Hematopoietic multipotent progenitor cell (in vitro differentiated cells): Measurements from ENCODE around the gene PODNL1. TPM values are rescaled to one million over a fixed set of nuclear protein-coding genes. Genes with fewer than 3 reads are reported as not detected.
"Not testable (repeated sequence)": the region's sequence is repeated elsewhere in the genome, so short reads cannot be mapped to it uniquely, and the experiment has no call there.

Source experiments
- DNase-seq, 3 donors: peaks; one replicate each; pipeline ENCODE4 v3.0.0-alpha.2; 2011 to 2015; ENCODE audit warnings: low read depth in 2 of 3, low spot score in 2 of 3
- total RNA-seq: library from RNA; depleted of rRNA; stranded (reverse); fragments of >200 nt; gene quantifications from one replicate; pipeline ENCODE4 v1.2.3, GENCODE V29; 2012

The PODNL1 gene
- total RNA-seq, 1 donor = under 0.01 TPM

DNA sequence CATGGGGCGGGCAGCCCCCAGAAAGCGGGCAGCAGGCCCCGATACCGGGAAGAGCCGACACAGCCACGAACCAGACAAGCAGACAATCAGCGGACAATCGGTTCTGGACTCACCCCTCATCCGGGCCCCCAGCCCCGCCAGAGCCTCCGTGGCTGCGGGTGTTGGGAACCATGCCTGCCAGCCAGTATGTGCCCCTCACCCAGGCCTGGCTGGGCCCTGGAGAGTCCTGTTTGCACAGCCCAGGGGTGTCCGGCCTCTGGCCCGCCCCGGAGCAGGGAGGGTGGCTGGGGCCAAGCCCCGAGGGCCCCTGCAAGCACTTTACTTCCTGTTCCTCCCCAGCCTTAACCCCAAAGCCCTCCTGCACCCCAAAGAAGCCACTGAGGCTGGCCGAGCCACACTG, 7.8 kb downstream of the PODNL1 start:
- DNase-seq = no peak

DNA sequence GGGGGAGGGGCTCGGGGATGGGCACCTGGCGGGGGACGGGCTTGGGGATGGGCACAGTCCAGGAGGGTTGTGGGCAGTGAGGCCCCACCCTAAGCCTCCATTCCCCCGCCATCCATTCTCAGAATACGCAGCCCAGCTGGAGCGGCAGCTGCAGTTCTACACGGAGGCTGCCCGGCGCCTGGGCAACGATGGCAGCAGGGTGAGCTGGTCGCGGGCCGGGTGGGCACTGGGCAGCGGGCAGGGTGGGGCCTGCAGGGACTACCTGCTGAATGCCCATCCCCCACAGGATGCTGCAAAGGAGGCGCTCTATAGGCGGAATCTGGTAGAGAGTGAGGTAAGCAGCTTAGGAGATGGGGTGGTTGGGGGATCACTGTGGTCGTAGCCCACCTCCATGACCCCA, 8.3 kb downstream of the PODNL1 start:
- DNase-seq = no peak

- DNase-seq = no peak
Observed at GRCh38 chr19:13929340-13929739, 8.9 kb downstream of the PODNL1 start.

DNA sequence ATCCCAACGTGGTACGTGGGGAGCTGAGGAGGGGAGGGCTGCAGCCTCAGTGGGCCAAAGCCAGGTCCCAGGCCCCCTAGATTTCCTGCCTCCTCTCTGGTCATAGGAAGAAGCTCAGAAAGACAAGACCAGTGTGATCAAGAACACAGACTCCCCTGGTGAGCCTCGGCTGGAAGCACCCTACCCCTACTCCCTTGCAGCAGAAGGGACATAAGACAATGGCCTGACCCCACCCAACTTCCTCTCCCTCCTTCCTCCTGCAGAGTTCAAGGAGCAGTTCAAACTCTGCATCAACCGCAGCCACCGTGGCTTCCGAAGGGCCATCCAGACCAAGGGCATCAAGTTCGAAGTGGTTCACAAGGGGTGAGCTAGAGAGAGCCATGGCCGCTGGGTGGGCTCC, 11.5 kb downstream of the PODNL1 start:
- DNase-seq = no peak

- no peak for DNase-seq
Observed at GRCh38 chr19:13926010-13926409, 12.2 kb downstream of the PODNL1 start.

DNA sequence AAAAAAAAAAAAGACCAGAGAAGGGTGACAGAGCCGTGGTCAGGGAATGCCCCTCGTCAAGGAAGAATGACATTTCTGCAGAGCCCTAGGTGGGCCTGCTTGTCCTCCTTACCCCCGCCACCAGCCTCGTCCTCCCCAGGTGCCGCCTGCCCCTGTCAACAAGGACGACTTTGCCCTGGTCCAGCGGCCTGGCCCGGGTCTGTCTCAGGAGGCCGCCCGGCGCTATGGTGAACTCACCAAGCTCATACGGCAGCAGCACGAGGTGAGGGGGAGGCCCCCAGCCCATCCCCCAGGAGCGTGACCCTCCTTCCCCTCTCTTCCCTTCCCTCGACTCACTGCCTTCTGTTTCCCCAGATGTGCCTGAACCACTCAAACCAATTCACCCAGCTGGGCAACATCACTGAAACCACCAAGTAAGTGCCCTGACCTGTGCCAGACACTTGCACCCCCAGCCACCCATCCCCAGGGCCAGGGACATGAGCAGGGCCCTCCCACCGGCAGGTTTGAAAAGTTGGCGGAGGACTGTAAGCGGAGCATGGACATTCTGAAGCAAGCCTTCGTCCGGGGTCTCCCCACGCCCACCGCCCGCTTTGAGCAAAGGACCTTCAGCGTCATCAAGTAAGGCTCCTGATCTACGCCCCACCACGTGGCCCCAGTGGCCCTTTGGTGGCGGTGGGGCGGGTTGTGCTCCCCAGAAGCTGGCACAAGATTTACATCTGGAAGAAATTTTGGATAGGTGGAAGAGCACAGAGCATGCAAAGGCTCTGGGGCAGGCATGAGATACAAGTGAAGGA, 14.8 kb downstream of the PODNL1 start:
- no peak for DNase-seq

GRCh38 chr19:13922118-13922517, 16.1 kb downstream of the PODNL1 start:
- not testable (repeated sequence) for DNase-seq

- DNase-seq = peak in 2 of 3 donors; percentile 35 to 62
Observed at GRCh38 chr19:13920940-13921747, 17.1 kb downstream of the PODNL1 start.

DNA sequence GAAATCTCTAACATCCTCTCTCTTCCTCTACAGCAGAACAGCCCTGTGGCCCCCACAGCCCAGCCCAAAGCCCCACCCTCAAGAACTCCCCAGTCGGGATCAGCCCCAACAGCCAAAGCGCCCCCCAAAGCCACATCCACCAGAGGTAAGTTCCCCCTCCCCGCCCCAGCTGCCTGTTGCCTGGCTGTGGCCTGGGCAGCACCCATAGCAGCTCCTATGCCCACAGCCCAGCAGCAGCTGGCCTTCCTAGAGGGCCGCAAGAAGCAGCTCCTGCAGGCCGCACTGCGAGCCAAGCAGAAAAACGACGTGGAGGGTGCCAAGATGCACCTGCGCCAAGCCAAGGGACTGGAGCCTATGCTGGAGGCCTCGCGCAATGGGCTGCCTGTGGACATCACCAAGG, 17.7 kb downstream of the PODNL1 start:
- DNase-seq = no peak

- DNase-seq = no peak
Observed at GRCh38 chr19:13918726-13919411, 19.3 kb downstream of the PODNL1 start.

GRCh38 chr19:13917888-13918406, 20.3 kb downstream of the PODNL1 start:
- no peak for DNase-seq

DNA sequence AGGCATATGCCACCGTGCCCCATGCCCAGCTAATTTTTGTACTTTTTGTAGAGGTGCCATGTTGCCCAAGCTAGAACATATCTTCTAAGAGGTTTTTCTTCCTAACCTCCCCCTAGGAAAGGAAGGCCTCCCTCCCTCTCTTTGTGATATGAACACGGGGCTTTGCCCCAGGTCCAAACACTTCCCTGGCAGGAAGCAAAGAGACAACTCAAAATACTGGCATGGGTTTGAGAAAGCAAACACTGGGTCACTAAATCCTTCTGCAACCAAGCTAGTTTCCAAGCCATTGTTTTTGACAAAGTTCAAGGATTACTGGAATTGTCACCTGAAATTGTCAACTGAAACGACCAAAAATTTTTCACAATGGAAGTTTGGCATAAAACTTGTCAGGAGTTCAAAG, 23.4 kb downstream of the PODNL1 start:
- no peak for DNase-seq

DNA sequence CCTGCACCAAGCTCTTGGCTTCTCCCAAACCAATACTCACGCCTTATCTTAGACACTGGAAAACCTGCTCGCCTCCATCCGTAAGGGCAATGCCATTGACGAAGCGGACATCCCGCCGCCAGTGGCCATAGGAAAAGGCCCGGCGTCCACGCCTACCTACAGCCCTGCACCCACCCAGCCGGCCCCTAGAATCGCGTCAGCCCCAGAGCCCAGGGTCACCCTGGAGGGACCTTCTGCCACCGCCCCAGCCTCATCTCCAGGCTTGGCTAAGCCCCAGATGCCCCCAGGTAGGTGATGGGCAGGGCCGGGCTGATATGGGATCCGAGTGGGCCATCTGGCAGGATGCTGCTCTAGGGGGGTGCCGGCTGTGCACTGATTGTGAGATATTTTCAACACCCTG, 24.9 kb downstream of the PODNL1 start:
- DNase-seq = no peak

DNA sequence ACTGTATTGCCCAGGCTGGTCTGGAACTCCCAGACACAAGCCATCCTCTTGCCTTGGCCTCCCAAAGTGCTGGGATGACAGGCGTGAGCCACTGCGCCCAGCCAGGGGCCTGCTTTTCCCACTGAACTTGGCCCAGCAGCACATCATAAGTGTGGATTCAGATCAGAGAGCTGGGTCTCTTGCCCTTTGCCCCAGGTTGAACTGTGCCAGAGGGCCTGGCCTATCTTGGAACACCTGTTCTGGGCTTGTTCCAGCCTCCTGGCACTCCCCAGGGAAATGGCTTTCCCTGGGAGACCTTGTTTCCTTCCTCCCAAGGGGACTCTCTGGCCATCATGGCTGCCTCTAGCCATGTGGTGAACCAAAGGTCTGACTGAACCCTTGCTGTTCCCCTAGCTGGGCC, 28.8 kb downstream of the PODNL1 start:
- DNase-seq = no peak

GRCh38 chr19:13908674-13909073, 29.5 kb downstream of the PODNL1 start:
- no peak for DNase-seq

- DNase-seq = no peak
Observed at GRCh38 chr19:13906910-13907309, 31.3 kb downstream of the PODNL1 start.

DNA sequence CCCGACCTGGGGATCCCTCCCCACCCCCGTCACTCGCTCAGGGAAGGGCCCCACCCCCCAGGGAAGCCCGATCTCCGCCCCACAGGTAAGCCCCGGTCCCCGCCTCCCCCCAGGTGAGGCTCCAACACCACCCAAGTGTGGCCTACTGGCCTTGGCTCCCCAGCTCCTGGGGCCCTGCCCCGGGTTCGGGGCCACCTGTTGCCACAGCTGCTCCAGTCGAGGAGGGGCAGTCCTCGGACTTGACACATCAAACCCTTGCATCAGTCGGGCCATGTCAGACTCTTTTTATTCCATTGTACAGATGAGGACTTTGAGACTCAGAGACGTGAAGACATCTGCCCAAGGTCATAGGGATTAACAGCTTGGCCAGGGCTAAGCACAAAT, 31.7 kb downstream of the PODNL1 start:
- DNase-seq = no peak

- DNase-seq = peak; percentile 80 to 88 (median 85)
Observed at GRCh38 chr19:13905634-13906520, 32.3 kb downstream of the PODNL1 start, which contains the start of the genes BRME1 and CC2D1A. TSS of gene BRME1 (minus strand) at chr19:13906117. CDS start at chr19:13904892, 1,225 bp downstream. TSS of gene CC2D1A (plus strand) at chr19:13906201. CDS start at chr19:13906442, 241 bp downstream.

GRCh38 chr19:13902993-13903555, 35.1 kb downstream of the PODNL1 start:
- peak in 1 of 3 donors; percentile 44 for DNase-seq
